Activated B cell treated with CpG ODN at 0.5 μM for 24 hours (primary cell): ENCODE measurements around the gene SERINC5. TPM values are rescaled to one million over a fixed set of nuclear protein-coding genes. Genes with fewer than 3 reads are reported as not detected.

ENCODE experiments used
- ATAC-seq: fragments of 200-7000 bp; cut with Tn5 transposase; one replicate; pipeline ENCODE4 v1.10.0; 2021; ENCODE audit warnings: low read depth, mild to moderate bottlenecking, moderate library complexity
- CTCF ChIA-PET: fragments of 350-600 bp; sonication (Branson Sonifier 250); formaldehyde crosslinking; loops from one replicate; lab custom pipeline; 2021; ENCODE audit warnings: antibody characterized with exemption; lab: Charles Lee
- POLR2A ChIA-PET: fragments of 350-600 bp; sonication (Branson Sonifier 250); formaldehyde crosslinking; loops from one replicate; lab custom pipeline; 2021; ENCODE audit warnings: antibody characterized with exemption; lab: Charles Lee
- DNase-seq: peaks from one replicate; pipeline ENCODE4 v3.0.0; 2022
- H3K27ac Mint-ChIP-seq: one replicate; pipeline ENCODE4 v1.8.0; 2020; ENCODE audit warnings: mixed read lengths
- H3K27me3 Mint-ChIP-seq: one replicate; pipeline ENCODE4 v1.8.0; 2021; ENCODE audit warnings: mixed read lengths
- H3K36me3 Mint-ChIP-seq: one replicate; pipeline ENCODE4 v1.8.0; 2021; ENCODE audit warnings: low read depth, mixed read lengths
- H3K4me1 Mint-ChIP-seq: one replicate; pipeline ENCODE4 v1.8.0; 2021; ENCODE audit warnings: mixed read lengths
- H3K4me3 Mint-ChIP-seq: one replicate; pipeline ENCODE4 v1.8.0; 2020; ENCODE audit warnings: mild to moderate bottlenecking, mixed read lengths
- H3K9me3 Mint-ChIP-seq: one replicate; pipeline ENCODE4 v1.8.0; 2020; ENCODE audit warnings: mixed read lengths
- intact Hi-C: fragments of 100-400 bp; cut with micrococcal nuclease; formaldehyde crosslinking; loops from one replicate; pipeline ENCODE4 v1.15.1; 2024
- total RNA-seq: library from RNA; stranded (reverse); gene quantifications from 2 replicates; pipeline ENCODE4 v1.2.3, GENCODE V29; 2022
- TF ChIP-seq, protein P1 (sequence below): fragments of 200-600 bp; IDR thresholded peaks from one replicate; pipeline ENCODE4 v1.8.0; 2022; ENCODE audit warnings: antibody characterized with exemption, mild to moderate bottlenecking

Gene SERINC5
- total RNA-seq, 1 donor from 2014 or later = 5.3 TPM

DNA sequence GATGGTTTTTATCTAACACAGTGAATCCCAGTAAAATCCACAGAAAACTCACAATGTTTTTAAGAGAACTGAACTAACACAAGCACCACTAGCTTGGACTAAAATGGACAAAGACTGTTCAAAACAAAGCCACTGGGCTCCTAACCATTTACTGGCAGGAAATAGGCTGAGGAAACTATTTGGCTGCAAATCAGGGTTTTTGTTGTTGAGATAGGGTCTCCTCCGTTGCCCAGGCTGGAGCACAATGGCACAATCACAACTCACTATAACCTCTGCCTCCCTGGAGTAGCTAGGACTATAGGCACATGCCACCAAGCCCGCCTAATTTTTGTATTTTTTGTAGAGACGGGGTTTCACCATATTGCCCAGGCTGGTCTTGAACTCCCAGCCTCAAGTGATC lies 121.0 kb downstream of the SERINC5 start:
- intact Hi-C loops = loop anchor here (10.0 kb wide), 1 partner anchor 60 kb away; no protein-coding TSS in a partner anchor
- no peak for DNase-seq
- no peak for ATAC-seq
- Mint-ChIP-seq H3K27me3 (no peaks in the 10 kb centered on the region), H3K4me1 (peaks cover 37% of the 10 kb centered on the region), H3K9me3 (peaks cover 5% of the 10 kb centered on the region), H3K4me3 (no peak overlapping the region), H3K36me3 (no peaks in the 10 kb centered on the region), H3K27ac (no peak overlapping the region)
- POLR2A ChIA-PET = interaction anchor here (1.5 kb wide), 1 partner anchor 9 kb away, joined by 3 read pairs; no protein-coding TSS in a partner anchor
- TF ChIP-seq, protein P1, sequence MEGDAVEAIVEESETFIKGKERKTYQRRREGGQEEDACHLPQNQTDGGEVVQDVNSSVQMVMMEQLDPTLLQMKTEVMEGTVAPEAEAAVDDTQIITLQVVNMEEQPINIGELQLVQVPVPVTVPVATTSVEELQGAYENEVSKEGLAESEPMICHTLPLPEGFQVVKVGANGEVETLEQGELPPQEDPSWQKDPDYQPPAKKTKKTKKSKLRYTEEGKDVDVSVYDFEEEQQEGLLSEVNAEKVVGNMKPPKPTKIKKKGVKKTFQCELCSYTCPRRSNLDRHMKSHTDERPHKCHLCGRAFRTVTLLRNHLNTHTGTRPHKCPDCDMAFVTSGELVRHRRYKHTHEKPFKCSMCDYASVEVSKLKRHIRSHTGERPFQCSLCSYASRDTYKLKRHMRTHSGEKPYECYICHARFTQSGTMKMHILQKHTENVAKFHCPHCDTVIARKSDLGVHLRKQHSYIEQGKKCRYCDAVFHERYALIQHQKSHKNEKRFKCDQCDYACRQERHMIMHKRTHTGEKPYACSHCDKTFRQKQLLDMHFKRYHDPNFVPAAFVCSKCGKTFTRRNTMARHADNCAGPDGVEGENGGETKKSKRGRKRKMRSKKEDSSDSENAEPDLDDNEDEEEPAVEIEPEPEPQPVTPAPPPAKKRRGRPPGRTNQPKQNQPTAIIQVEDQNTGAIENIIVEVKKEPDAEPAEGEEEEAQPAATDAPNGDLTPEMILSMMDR = no peak
- CTCF ChIA-PET = no interaction called here

DNA sequence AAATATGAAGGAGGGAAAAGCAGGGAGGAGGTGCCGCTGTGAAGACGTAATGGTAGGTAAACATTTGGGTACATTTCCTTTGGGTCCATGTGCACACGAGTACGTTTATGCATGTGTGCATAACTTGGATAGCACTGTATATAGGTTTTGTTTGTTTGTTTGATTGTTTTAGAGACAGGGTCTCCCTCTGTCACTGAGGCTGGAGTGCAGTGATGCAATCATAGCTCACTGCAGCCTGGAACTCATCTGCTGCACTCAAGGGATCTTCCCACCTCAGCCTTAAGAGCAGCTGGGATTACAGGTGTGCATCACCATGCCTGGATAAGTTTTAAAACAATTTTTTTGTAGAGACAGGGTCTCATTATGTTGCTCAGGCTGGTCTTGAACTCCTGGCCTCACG lies 126.7 kb downstream of the SERINC5 start:
- intact Hi-C loops = loop anchor here (5.0 kb wide), 3 partner anchors 128 to 1843 kb away; partner anchors contain the start of genes ATG10, MTX3 and SERINC5
- no peak for ATAC-seq
- no peak for DNase-seq
- TF ChIP-seq, protein P1 = no peak
- Mint-ChIP-seq H3K27ac (no peak overlapping the region), H3K4me1 (peaks cover 25% of the 10 kb centered on the region), H3K9me3 (peaks cover 7% of the 10 kb centered on the region), H3K4me3 (no peak overlapping the region), H3K36me3 (no peaks in the 10 kb centered on the region), H3K27me3 (no peaks in the 10 kb centered on the region)
- POLR2A ChIA-PET = no interaction called here
- CTCF ChIA-PET = no interaction called here

DNA sequence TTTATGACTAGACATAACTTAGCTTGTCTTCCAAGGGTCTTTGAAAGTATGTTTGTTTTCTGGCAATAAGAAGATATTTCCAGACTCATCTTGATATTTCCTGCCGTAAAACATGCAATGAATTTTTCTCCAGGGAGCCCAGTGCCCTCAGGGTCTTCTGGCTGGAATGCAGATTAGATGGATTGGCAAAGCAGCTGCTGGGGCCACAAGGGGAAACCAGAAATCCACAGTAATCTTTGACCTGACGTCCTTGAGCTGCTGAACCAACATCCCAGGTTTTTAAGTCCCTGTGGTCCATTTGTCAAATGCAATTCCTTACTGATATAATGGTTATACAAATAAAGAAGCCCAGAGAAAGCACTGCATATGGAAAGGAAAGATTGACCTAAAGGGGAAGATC lies 127.7 kb downstream of the SERINC5 start:
- ChIA-PET POLR2A (interaction anchor here (1.2 kb wide), 1 partner anchor 128 kb away, joined by 6 read pairs; the partner anchor contains the start of gene SERINC5), CTCF (no interaction called here)
- ATAC-seq (no peak), DNase-seq (no peak)
- H3K4me3 Mint-ChIP-seq = no peak overlapping the region
- peaks cover 7% of the 10 kb centered on the region for H3K9me3 Mint-ChIP-seq
- intact Hi-C loops = loop anchor here (5.0 kb wide), 3 partner anchors 129 to 1844 kb away; partner anchors contain the start of genes ATG10, MTX3 and SERINC5
- peaks cover 26% of the 10 kb centered on the region for H3K4me1 Mint-ChIP-seq
- no peaks in the 10 kb centered on the region for H3K36me3 Mint-ChIP-seq
- H3K27me3 Mint-ChIP-seq = no peaks in the 10 kb centered on the region
- TF ChIP-seq, protein P1 = no peak
- H3K27ac Mint-ChIP-seq = no peak overlapping the region

DNA sequence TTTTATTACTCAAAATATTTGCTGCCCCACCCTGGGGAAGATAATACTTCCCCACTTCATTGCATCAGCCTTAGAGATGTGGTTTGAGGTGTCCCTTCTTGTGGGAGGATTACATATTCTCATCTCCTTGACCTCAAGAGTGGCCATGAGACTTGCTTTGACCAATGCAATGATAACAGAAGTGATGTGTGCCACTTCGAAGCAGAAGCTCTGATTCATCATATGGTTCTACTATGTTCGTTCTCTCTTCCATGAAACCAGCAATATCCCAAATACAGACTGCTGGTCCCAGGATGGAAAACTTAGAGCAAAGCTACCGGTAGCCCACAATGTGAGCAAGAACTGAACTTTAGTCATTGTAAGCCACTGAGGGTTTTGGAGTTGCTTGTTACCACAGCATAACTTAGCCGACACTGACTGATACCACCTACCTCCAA lies 128.7 kb downstream of the SERINC5 start:
- Mint-ChIP-seq H3K4me3 (no peak overlapping the region), H3K36me3 (no peaks in the 10 kb centered on the region), H3K27me3 (no peaks in the 10 kb centered on the region), H3K27ac (no peak overlapping the region), H3K9me3 (peaks cover 7% of the 10 kb centered on the region), H3K4me1 (peaks cover 30% of the 10 kb centered on the region)
- POLR2A ChIA-PET = interaction anchor here (2.3 kb wide), 1 partner anchor 129 kb away, joined by 32 read pairs; the partner anchor contains the start of gene SERINC5
- intact Hi-C loops = loop anchor here (2.0 to 5.0 kb wide), 4 partner anchors 16 to 1845 kb away; partner anchors contain the start of genes ATG10, MTX3 and SERINC5
- TF ChIP-seq, protein P1 = no peak
- DNase-seq (no peak), ATAC-seq (no peak)
- CTCF ChIA-PET = no interaction called here

DNA sequence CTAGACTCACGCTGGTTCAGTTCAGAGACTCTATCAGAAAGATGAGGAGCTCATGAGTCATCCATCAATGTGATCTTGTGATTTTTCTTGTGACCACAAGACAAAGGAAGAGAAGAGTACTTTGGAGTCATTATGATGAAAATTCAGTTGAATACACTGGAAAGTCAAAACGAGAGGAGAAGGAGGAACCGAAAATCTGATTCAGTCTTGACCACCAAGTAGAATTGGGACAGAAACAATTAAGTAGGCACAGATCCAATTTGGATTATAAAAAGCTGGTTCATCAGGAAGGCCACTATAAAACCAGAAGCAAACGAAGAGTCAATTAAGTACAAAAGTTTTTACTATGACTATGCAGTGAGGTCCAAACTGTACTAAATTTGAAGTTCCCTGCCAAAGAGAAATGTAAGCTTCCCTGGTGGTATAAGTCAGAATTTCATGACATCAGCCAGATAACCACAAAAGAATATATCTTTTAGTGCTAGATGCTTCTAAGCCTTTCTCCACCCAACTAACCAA lies 129.8 kb downstream of the SERINC5 start:
- peak; percentile 78 for ATAC-seq

More for the DNA sequence above, 129.8 kb downstream of the SERINC5 start:
- intact Hi-C loops = loop anchor here (2.0 to 5.0 kb wide), 4 partner anchors 17 to 1846 kb away; partner anchors contain the start of genes ATG10, MTX3 and SERINC5
- H3K27ac Mint-ChIP-seq = peak overlapping the region; percentile 82
- no peaks in the 10 kb centered on the region for H3K27me3 Mint-ChIP-seq
- H3K4me1 Mint-ChIP-seq = peaks cover 30% of the 10 kb centered on the region
- DNase-seq = no peak
- ChIA-PET POLR2A (interaction anchor here (0.6 to 2.3 kb wide), 5 partner anchors 10 to 528 kb away, joined by 3 to 32 read pairs (median 3); partner anchors contain the start of genes MSH3 and SERINC5), CTCF (interaction anchor here (1.2 kb wide), 1 partner anchor 35 kb away, joined by 4 read pairs; no protein-coding TSS in a partner anchor)
- peaks cover 7% of the 10 kb centered on the region for H3K9me3 Mint-ChIP-seq
- H3K36me3 Mint-ChIP-seq = no peaks in the 10 kb centered on the region
- peak overlapping the region; percentile 64 for H3K4me3 Mint-ChIP-seq
- TF ChIP-seq, protein P1 = no peak
